HCT116 (cell line): ENCODE measurements around the gene AMOT. TPM values are rescaled to one million over a fixed set of nuclear protein-coding genes. Genes with fewer than 3 reads are reported as not detected.

Experiments used
- ATAC-seq: fragments of 200-7000 bp; cut with Tn5 transposase; 2 replicates; pipeline ENCODE4 v1.9.1; 2020; ENCODE audit warnings: mild to moderate bottlenecking, moderate library complexity
- BruUV-seq: library from RNA; stranded (reverse); fragments of 400-500 nt; replicated peaks from 2 replicates; lab custom pipeline; 2021; lab: Mats Ljungman, UMichigan
- CTCF ChIA-PET: fragments of 300-600 bp; sonication (Branson Sonifier 250); formaldehyde crosslinking; loops from one replicate; lab custom pipeline; 2021; ENCODE audit warnings: antibody characterized with exemption; lab: Charles Lee
- POLR2A ChIA-PET: fragments of 300-600, 350-600 bp; sonication (Branson Sonifier 250); formaldehyde crosslinking; loops from one replicate; lab custom pipeline; 2021; ENCODE audit warnings: antibody characterized with exemption; lab: Charles Lee
- RAD21 ChIA-PET, 2 experiments: fragments of 300-600 bp; sonication (Branson Sonifier 250); formaldehyde crosslinking; loops; one replicate each; lab custom pipeline; 2023; ENCODE audit warnings: low total read pairs in 2 of 2; ENCODE audit not compliant: uncharacterized antibody in 2 of 2, unreplicated experiment in 2 of 2, low non-redundant PET in 1 of 2; lab: Charles Lee
- DNase-seq: peaks from one replicate; pipeline ENCODE4 v3.0.0-alpha.2; 2010; ENCODE audit warnings: low read depth, low spot score
- H2AFZ ChIP-seq: fragments of 200-600 bp; shearing (Covaris generic), sonication (generic); 2 replicates; pipeline ENCODE4 v1.6.1; 2017; ENCODE audit warnings: low read depth, mixed run types, mixed read lengths, antibody characterized with exemption, low read length; ENCODE audit not compliant: poor library complexity, severe bottlenecking
- H3K27ac ChIP-seq: 2 replicates; pipeline ENCODE4 v1.5.1; 2012; ENCODE audit warnings: low read depth, low read length
- H3K27me3 ChIP-seq: fragments of 200-600 bp; sonication (generic); 2 replicates; pipeline ENCODE4 v1.6.1; 2016; ENCODE audit warnings: mixed run types, low read length, mixed read lengths; ENCODE audit not compliant: insufficient read depth
- H3K36me3 ChIP-seq, 2 experiments: fragments of 200-500 bp in 1 of 2; fragments of 200-600 bp in 1 of 2; sonication (Bioruptor generic) in 1 of 2; sonication (generic) in 1 of 2; 2 replicates each; pipeline versions ENCODE4 v1.5.1 to v1.6.1; 2014 to 2016; ENCODE audit warnings: low read length in 2 of 2, inconsistent platforms in 1 of 2, mixed read lengths in 1 of 2, mixed run types in 1 of 2; ENCODE audit not compliant: insufficient read depth in 2 of 2, control insufficient read depth in 1 of 2
- H3K4me1 ChIP-seq, 2 experiments: fragments of 200-600 bp in 1 of 2; sonication (generic) in 1 of 2; 2 replicates each; pipeline versions ENCODE4 v1.5.1 to v1.6.1; 2012 to 2017; ENCODE audit warnings: low read length in 2 of 2, inconsistent platforms in 1 of 2, mild to moderate bottlenecking in 1 of 2, mixed read lengths in 1 of 2, mixed run types in 1 of 2, moderate library complexity in 1 of 2; ENCODE audit not compliant: insufficient read depth in 2 of 2, control insufficient read depth in 1 of 2
- H3K4me2 ChIP-seq: fragments of 200-600 bp; sonication (generic); 2 replicates; pipeline ENCODE4 v1.6.1; 2017; ENCODE audit warnings: mixed run types, low read length, mixed read lengths
- H3K4me3 ChIP-seq, 2 experiments: fragments of 200-600 bp in 1 of 2; sonication (generic) in 1 of 2; replicated peaks in 1 of 2; 2 replicates each; pipeline ENCODE4 v1.5.1; 2011 to 2016; ENCODE audit warnings: low read length in 2 of 2, control low read depth in 1 of 2, low read depth in 1 of 2, mild to moderate bottlenecking in 1 of 2, mixed read lengths in 1 of 2, mixed run types in 1 of 2
- H3K79me2 ChIP-seq: fragments of 200-600 bp; sonication (generic); 2 replicates; pipeline ENCODE4 v1.6.1; 2017; ENCODE audit warnings: mild to moderate bottlenecking, mixed run types, low read length, moderate library complexity, mixed read lengths; ENCODE audit not compliant: insufficient read depth
- H3K9ac ChIP-seq: fragments of 200-600 bp; sonication (generic); 2 replicates; pipeline ENCODE4 v1.6.1; 2016; ENCODE audit warnings: low read length, mixed read lengths
- H3K9me2 ChIP-seq: fragments of 200-600 bp; sonication (generic), shearing (Covaris generic); 2 replicates; pipeline ENCODE4 v1.6.1; 2017; ENCODE audit warnings: mixed run types, mild to moderate bottlenecking, moderate library complexity; ENCODE audit not compliant: insufficient read depth
- H3K9me3 ChIP-seq, 2 experiments: fragments of 200-500 bp in 1 of 2; fragments of 200-600 bp in 1 of 2; sonication (Bioruptor generic) in 1 of 2; sonication (generic) in 1 of 2; 2 replicates each; pipeline ENCODE4 v1.6.1; 2014 to 2017; ENCODE audit warnings: low read length in 2 of 2, mixed read lengths in 2 of 2, inconsistent platforms in 1 of 2, low read depth in 1 of 2, mild to moderate bottlenecking in 1 of 2, mixed run types in 1 of 2, moderate library complexity in 1 of 2; ENCODE audit not compliant: control insufficient read depth in 1 of 2, insufficient read depth in 1 of 2
- H4K20me1 ChIP-seq: fragments of 200-600 bp; sonication (generic), shearing (Covaris generic); 2 replicates; pipeline ENCODE4 v1.6.1; 2017; ENCODE audit warnings: mixed run types, mild to moderate bottlenecking, moderate library complexity; ENCODE audit not compliant: insufficient read depth
- CBX3 ChIP-seq: IDR thresholded peaks from 2 replicates; pipeline ENCODE4 v1.6.1; 2012; ENCODE audit warnings: low read depth
- CEBPB ChIP-seq: IDR thresholded peaks from 2 replicates; pipeline ENCODE4 v1.6.1; 2012; ENCODE audit warnings: low read depth
- CTCF ChIP-seq, 3 experiments: fragments of 200-600 bp in 1 of 3; sonication (generic) in 1 of 3; IDR thresholded peaks in 2 of 3; conservative IDR thresholded peaks in 1 of 3; 2 replicates each; pipeline ENCODE4 v1.5.1; 2012 to 2017; ENCODE audit warnings: low read depth in 2 of 3, low read length in 2 of 3, antibody characterized with exemption in 1 of 3, borderline replicate concordance in 1 of 3, control low read depth in 1 of 3, mild to moderate bottlenecking in 1 of 3, mixed read lengths in 1 of 3, mixed run types in 1 of 3, moderate library complexity in 1 of 3; ENCODE audit not compliant: insufficient read depth in 1 of 3
- EGR1 ChIP-seq: IDR thresholded peaks from 2 replicates; pipeline ENCODE4 v1.6.1; 2012; ENCODE audit warnings: low read depth
- ELF1 ChIP-seq: IDR thresholded peaks from 2 replicates; pipeline ENCODE4 v1.6.1; 2012; ENCODE audit warnings: low read depth, borderline replicate concordance
- JUND ChIP-seq: IDR thresholded peaks from 2 replicates; pipeline ENCODE4 v1.6.1; 2012
- MAX ChIP-seq: IDR thresholded peaks from 2 replicates; pipeline ENCODE4 v1.6.1; 2012
- POLR2A ChIP-seq: IDR thresholded peaks from 2 replicates; pipeline ENCODE4 v1.7.0; 2011; ENCODE audit warnings: borderline replicate concordance; ENCODE audit not compliant: insufficient read depth, insufficient read length; ENCODE audit errors: extremely low read depth
- POLR2AphosphoS5 ChIP-seq: IDR thresholded peaks from 2 replicates; pipeline ENCODE4 v1.6.1; 2011; ENCODE audit warnings: mild to moderate bottlenecking, low read depth, low read length, moderate library complexity
- SIN3A ChIP-seq: IDR thresholded peaks from 2 replicates; pipeline ENCODE4 v1.6.1; 2012; ENCODE audit warnings: low read depth
- YY1 ChIP-seq: IDR thresholded peaks from 2 replicates; pipeline ENCODE4 v1.6.1; 2011; ENCODE audit warnings: low read length, low read depth, moderate library complexity, mild to moderate bottlenecking; ENCODE audit not compliant: insufficient replicate concordance; ENCODE audit errors: extremely low read depth
- ZBTB33 ChIP-seq: IDR thresholded peaks from 2 replicates; pipeline ENCODE4 v1.6.1; 2011; ENCODE audit warnings: mild to moderate bottlenecking, low read length, moderate library complexity; ENCODE audit not compliant: insufficient replicate concordance; ENCODE audit errors: extremely low read depth
- intact Hi-C: fragments of 100-400 bp; cut with micrococcal nuclease; formaldehyde crosslinking; loops from 2 replicates; pipeline ENCODE4 v1.10.0; 2022
- total RNA-seq: library from RNA; stranded (reverse); gene quantifications from one replicate; pipeline ENCODE4 v1.2.1, GENCODE V29; 2021; ENCODE audit not compliant: unreplicated experiment
- TF ChIP-seq, protein P1 (sequence below): IDR thresholded peaks from 2 replicates; pipeline ENCODE4 v1.6.1; 2012
- TF ChIP-seq, protein P2 (sequence below): IDR thresholded peaks from 2 replicates; pipeline ENCODE4 v1.6.1; 2012; ENCODE audit warnings: low read depth

Gene AMOT
- total RNA-seq, 1 experiment from 2014 or later: 7.7 TPM

- TF ChIP-seq EGR1: no peak
- TF ChIP-seq CEBPB: no peak
These were observed 23.7 kb downstream of the AMOT start (continued) for GRCh38 chrX:112816908-112817307.

- BruUV-seq: no TSS peak
- RAD21 ChIA-PET: no interaction called here
- no peak overlapping the region for H3K27ac ChIP-seq
- H3K4me3 ChIP-seq: no peak overlapping the region
- ATAC-seq (no peak), DNase-seq (no peak)
- no peaks in the 10 kb centered on the region for H3K79me2 ChIP-seq
- H3K9ac ChIP-seq: no peak overlapping the region
- H3K36me3 ChIP-seq: no peaks in the 10 kb centered on the region
- H4K20me1 ChIP-seq: no peaks in the 10 kb centered on the region
- H3K9me2 ChIP-seq: no peaks in the 10 kb centered on the region
- CTCF ChIA-PET: no interaction called here
- TF ChIP-seq, protein P1, sequence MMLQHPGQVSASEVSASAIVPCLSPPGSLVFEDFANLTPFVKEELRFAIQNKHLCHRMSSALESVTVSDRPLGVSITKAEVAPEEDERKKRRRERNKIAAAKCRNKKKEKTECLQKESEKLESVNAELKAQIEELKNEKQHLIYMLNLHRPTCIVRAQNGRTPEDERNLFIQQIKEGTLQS: no peak
- no peak for TF ChIP-seq JUND
- no peak for TF ChIP-seq CTCF (IDR thresholded peaks at IDR 0.05 in 2 of 3, conservative IDR thresholded peaks at IDR 0.05 in 1 of 3; ENCODE audit: borderline replicate concordance in 1 of 3, insufficient read depth in 1 of 3, low read depth in 2 of 3, low read length in 2 of 3)
- no peak for TF ChIP-seq ELF1
- TF ChIP-seq MAX: no peak
- TF ChIP-seq SIN3A: no peak
- TF ChIP-seq POLR2A: no peak
- TF ChIP-seq, protein P2, sequence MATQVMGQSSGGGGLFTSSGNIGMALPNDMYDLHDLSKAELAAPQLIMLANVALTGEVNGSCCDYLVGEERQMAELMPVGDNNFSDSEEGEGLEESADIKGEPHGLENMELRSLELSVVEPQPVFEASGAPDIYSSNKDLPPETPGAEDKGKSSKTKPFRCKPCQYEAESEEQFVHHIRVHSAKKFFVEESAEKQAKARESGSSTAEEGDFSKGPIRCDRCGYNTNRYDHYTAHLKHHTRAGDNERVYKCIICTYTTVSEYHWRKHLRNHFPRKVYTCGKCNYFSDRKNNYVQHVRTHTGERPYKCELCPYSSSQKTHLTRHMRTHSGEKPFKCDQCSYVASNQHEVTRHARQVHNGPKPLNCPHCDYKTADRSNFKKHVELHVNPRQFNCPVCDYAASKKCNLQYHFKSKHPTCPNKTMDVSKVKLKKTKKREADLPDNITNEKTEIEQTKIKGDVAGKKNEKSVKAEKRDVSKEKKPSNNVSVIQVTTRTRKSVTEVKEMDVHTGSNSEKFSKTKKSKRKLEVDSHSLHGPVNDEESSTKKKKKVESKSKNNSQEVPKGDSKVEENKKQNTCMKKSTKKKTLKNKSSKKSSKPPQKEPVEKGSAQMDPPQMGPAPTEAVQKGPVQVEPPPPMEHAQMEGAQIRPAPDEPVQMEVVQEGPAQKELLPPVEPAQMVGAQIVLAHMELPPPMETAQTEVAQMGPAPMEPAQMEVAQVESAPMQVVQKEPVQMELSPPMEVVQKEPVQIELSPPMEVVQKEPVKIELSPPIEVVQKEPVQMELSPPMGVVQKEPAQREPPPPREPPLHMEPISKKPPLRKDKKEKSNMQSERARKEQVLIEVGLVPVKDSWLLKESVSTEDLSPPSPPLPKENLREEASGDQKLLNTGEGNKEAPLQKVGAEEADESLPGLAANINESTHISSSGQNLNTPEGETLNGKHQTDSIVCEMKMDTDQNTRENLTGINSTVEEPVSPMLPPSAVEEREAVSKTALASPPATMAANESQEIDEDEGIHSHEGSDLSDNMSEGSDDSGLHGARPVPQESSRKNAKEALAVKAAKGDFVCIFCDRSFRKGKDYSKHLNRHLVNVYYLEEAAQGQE: no peak
- no peak for TF ChIP-seq POLR2AphosphoS5
- TF ChIP-seq ZBTB33: no peak
- no peak for TF ChIP-seq CBX3
- TF ChIP-seq YY1: no peak
- intact Hi-C loops: no loop called here
- POLR2A ChIA-PET: no interaction called here
- no peaks in the 10 kb centered on the region for H3K4me1 ChIP-seq
- no peaks in the 10 kb centered on the region for H3K9me3 ChIP-seq
- H2AFZ ChIP-seq: no peak overlapping the region
- H3K4me2 ChIP-seq: no peak overlapping the region
- H3K27me3 ChIP-seq: no peaks in the 10 kb centered on the region
These were observed 26.1 kb downstream of the AMOT start for GRCh38 chrX:112814496-112814895.
